Spleen (tissue), 11 donors: Measurements from ENCODE around the gene RAPSN. TPM values are rescaled to one million over a fixed set of nuclear protein-coding genes. Genes with fewer than 3 reads are reported as not detected.
A peak's percentile ranks its signal among the peaks of the same experiment; 100 is the strongest.

Source experiments
- DNase-seq: peaks from one replicate; pipeline ENCODE4 v3.0.0-alpha.2; 2020
- H3K27ac ChIP-seq, 8 donors: fragments of 200-600 bp; sonication (generic) in 7 of 8; 1 replicate in 4 of 8; 2 replicates in 4 of 8; pipeline versions ENCODE4 v1.5.0 to v1.8.0; 2016 to 2021; ENCODE audit warnings: inconsistent platforms in 4 of 8, mild to moderate bottlenecking in 4 of 8, moderate library complexity in 1 of 8
- H3K27me3 ChIP-seq, 7 donors: fragments of 200-600 bp; sonication (generic) in 6 of 7; replicated peaks in 1 of 7; 1 replicate in 4 of 7; 2 replicates in 3 of 7; pipeline versions ENCODE4 v1.5.0 to v1.8.0; 2016 to 2021; ENCODE audit warnings: inconsistent platforms in 3 of 7, mild to moderate bottlenecking in 1 of 7
- H3K36me3 ChIP-seq, 6 donors: fragments of 200-600 bp; sonication (generic) in 5 of 6; 1 replicate in 4 of 6; 2 replicates in 2 of 6; pipeline versions ENCODE4 v1.5.0 to v1.8.0; 2016 to 2021; ENCODE audit warnings: inconsistent platforms in 2 of 6
- H3K4me1 ChIP-seq, 6 donors: fragments of 200-600 bp; sonication (generic) in 5 of 6; 1 replicate in 3 of 6; 2 replicates in 3 of 6; pipeline versions ENCODE4 v1.5.0 to v1.8.0; 2016 to 2021; ENCODE audit warnings: inconsistent platforms in 3 of 6
- H3K4me3 ChIP-seq, 8 donors: fragments of 200-600 bp; sonication (generic) in 7 of 8; 1 replicate in 4 of 8; 2 replicates in 4 of 8; pipeline versions ENCODE4 v1.5.0 to v1.8.0; 2016 to 2021; ENCODE audit warnings: inconsistent platforms in 4 of 8, mild to moderate bottlenecking in 4 of 8, moderate library complexity in 2 of 8
- H3K9me3 ChIP-seq, 8 donors: fragments of 200-600 bp; sonication (generic) in 7 of 8; 1 replicate in 4 of 8; 2 replicates in 4 of 8; pipeline versions ENCODE4 v1.5.0 to v1.8.0; 2016 to 2021; ENCODE audit warnings: inconsistent platforms in 4 of 8
- CTCF ChIP-seq, 11 experiments: fragments of 200-600 bp in 7 of 11; fragments of 450-650 bp in 4 of 11; sonication (generic) in 4 of 11; IDR thresholded peaks in 8 of 11; conservative IDR thresholded peaks in 3 of 11; 1 replicate in 7 of 11; 2 replicates in 4 of 11; pipeline versions ENCODE4 v1.4.0 to v1.8.0; 2016 to 2021; ENCODE audit warnings: antibody characterized with exemption in 11 of 11, inconsistent platforms in 4 of 11, mild to moderate bottlenecking in 1 of 11
- POLR2A ChIP-seq, 3 donors: fragments of 450-650 bp; IDR thresholded peaks; one replicate each; pipeline ENCODE4 v1.5.1; 2017; ENCODE audit warnings: antibody characterized with exemption in 3 of 3, mild to moderate bottlenecking in 1 of 3
- POLR2AphosphoS5 ChIP-seq, 3 donors: sonication (generic); formaldehyde crosslinking; IDR thresholded peaks; one replicate each; pipeline ENCODE4 v1.5.1; 2017; ENCODE audit warnings: antibody characterized with exemption in 3 of 3
- WGBS, 5 donors: extraction: QIAGEN DNeasy Blood & Tissue Kit in 3 of 5; methylation state at CpG; one replicate each; pipeline versions ENCODE4 v1.1.5 to v1.1.7; 2013 to 2018; 5-methylcytosine and 5-hydroxymethylcytosine counted together
- intact Hi-C: fragments of 100-400 bp; cut with DNase I; formaldehyde crosslinking; loops from one replicate; pipeline ENCODE4 v1.15.0; 2023; ENCODE audit warnings: low total_unique reads
- polyA plus RNA-seq, 3 donors: library from polyadenylated mRNA; stranded (reverse); fragments of 200-250 nt; gene quantifications; one replicate each; pipeline ENCODE4 v1.2.1, GENCODE V29; 2013
- total RNA-seq, 7 donors: library from RNA; depleted of rRNA in 3 of 7; stranded (reverse); fragments of >200 nt in 3 of 7; fragmentation: NEBNext Ultra II Directional in 4 of 7; extraction: Animal tissue kit (Norgen Biotek cat#: 25700) in 4 of 7; gene quantifications; one replicate each; pipeline versions ENCODE4 v1.1.0 to v1.2.1, GENCODE V29; 2016 to 2021
- donor health status: healthy with polysubstance abuse.
- donor health status: DM: no; HTN: no; CAD: no; lungs with moderate emphysema.
- donor health status: DM: no; HTN: no; CAD: no.
- donor health status: Bipolar disorder and iron deficiency.
- donor health status: healthy.
- donor health status: DM: no; HTN: no; CAD: no.
- donor health status: DM: yes; HTN: yes; CAD: no.

The RAPSN gene
- total and polyA plus RNA-seq, 10 donors = 0.42 to 1.6 (median 0.96) TPM; not detected in 2

GRCh38 chr11:47425611-47426010 is 23.3 kb downstream of the RAPSN start:
- peaks cover 11 to 30% (median 20%) of the 10 kb centered on the region in 6 donors for H3K4me1 ChIP-seq
- intact Hi-C loops = no loop called here
- no peak for DNase-seq
- no peaks in the 10 kb centered on the region for H3K27me3 ChIP-seq
- peak overlapping the region; percentile 58 to 94 (median 90) for H3K4me3 ChIP-seq
- H3K27ac ChIP-seq = peak overlapping the region; percentile 55 to 94 (median 92)
- peaks cover 8 to 47% (median 42%) of the 10 kb centered on the region in 6 donors for H3K36me3 ChIP-seq
- WGBS, 5 donors = 0 to 2% (median 1%) methylated on average over 14 of the region's 14 CpGs
- TF ChIP-seq CTCF (IDR thresholded peaks at IDR 0.05 in 8 of 11, conservative IDR thresholded peaks at IDR 0.05 in 3 of 11) (no peak), POLR2A (IDR thresholded peaks at IDR 0.05) (no peak), POLR2AphosphoS5 (IDR thresholded peaks at IDR 0.05) (no peak)
- H3K9me3 ChIP-seq = no peaks in the 10 kb centered on the region

GRCh38 chr11:47418454-47419259 is 30.3 kb downstream of the RAPSN start:
- H3K4me1 ChIP-seq = peaks cover 0 to 19% (median 7%) of the 10 kb centered on the region in 6 donors
- intact Hi-C loops = no loop called here
- no peaks in the 10 kb centered on the region for H3K9me3 ChIP-seq
- H3K27me3 ChIP-seq = no peaks in the 10 kb centered on the region
- DNase-seq = no peak
- peak; percentile 25 to 66 (median 53) for TF ChIP-seq POLR2AphosphoS5 (IDR thresholded peaks at IDR 0.05)
- TF ChIP-seq POLR2A (IDR thresholded peaks at IDR 0.05) = no peak
- peak overlapping the region in 1 of 8 donors; percentile 5 for H3K27ac ChIP-seq
- 90 to 93% (median 92%) methylated on average over 19 to 23 of the region's 23 CpGs for WGBS, 5 donors
- H3K36me3 ChIP-seq = peaks cover 0 to 100% (median 84%) of the 10 kb centered on the region in 6 donors
- no peak overlapping the region for H3K4me3 ChIP-seq

GRCh38 chr11:47417712-47418111 is 31.2 kb downstream of the RAPSN start:
- TF ChIP-seq CTCF (IDR thresholded peaks at IDR 0.05 in 8 of 11, conservative IDR thresholded peaks at IDR 0.05 in 3 of 11) (no peak), POLR2A (IDR thresholded peaks at IDR 0.05) (no peak), POLR2AphosphoS5 (IDR thresholded peaks at IDR 0.05) (peak in 2 of 3 donors; percentile 12 to 62)
- no peaks in the 10 kb centered on the region for H3K9me3 ChIP-seq
- peak overlapping the region in 2 of 8 donors; percentile 5 to 38 for H3K27ac ChIP-seq
- peaks cover 0 to 19% (median 7%) of the 10 kb centered on the region in 6 donors for H3K4me1 ChIP-seq
- no peak overlapping the region for H3K4me3 ChIP-seq
- H3K36me3 ChIP-seq = peaks cover 0 to 100% (median 79%) of the 10 kb centered on the region in 6 donors
- intact Hi-C loops = no loop called here
- DNase-seq = no peak
- no peaks in the 10 kb centered on the region for H3K27me3 ChIP-seq
- WGBS, 5 donors = 78 to 95% (median 89%) methylated on average over 6 of the region's 6 CpGs

- Histone ChIP-seq H3K27ac (peak overlapping the region in 6 of 8 donors; percentile 35 to 73 (median 50)), H3K27me3 (no peaks in the 10 kb centered on the region), H3K4me1 (peaks cover 0 to 32% (median 17%) of the 10 kb centered on the region in 6 donors), H3K9me3 (no peaks in the 10 kb centered on the region), H3K36me3 (peaks cover 0 to 98% (median 65%) of the 10 kb centered on the region in 6 donors), H3K4me3 (no peak overlapping the region)
- TF ChIP-seq POLR2AphosphoS5 (IDR thresholded peaks at IDR 0.05) = peak; percentile 44 to 70 (median 47)
- TF ChIP-seq POLR2A (IDR thresholded peaks at IDR 0.05) = no peak
- DNase-seq = no peak
- 44 to 65% (median 48%) methylated on average over 7 to 13 of the region's 13 CpGs for WGBS, 5 donors
- intact Hi-C loops = no loop called here
These were observed 32.9 kb downstream of the RAPSN start for GRCh38 chr11:47415949-47416472.
